Osteocyte (in vitro differentiated cells): ENCODE results near the gene SLC1A2. TPM values are rescaled to one million over a fixed set of nuclear protein-coding genes. Genes with fewer than 3 reads are reported as not detected.

Experiments used
- DNase-seq: peaks from one replicate; pipeline ENCODE4 v3.0.0; 2021; ENCODE audit warnings: mixed read lengths; ENCODE audit not compliant: unreplicated experiment; ENCODE audit errors: extremely low spot score
- H3K27ac Mint-ChIP-seq: one replicate; pipeline ENCODE4 v1.8.0; 2021; ENCODE audit warnings: mild to moderate bottlenecking, mixed read lengths; ENCODE audit not compliant: unreplicated experiment
- H3K27me3 Mint-ChIP-seq: one replicate; pipeline ENCODE4 v1.8.0; 2021; ENCODE audit warnings: mixed read lengths; ENCODE audit not compliant: unreplicated experiment
- H3K36me3 Mint-ChIP-seq: one replicate; pipeline ENCODE4 v1.8.0; 2021; ENCODE audit warnings: mixed read lengths; ENCODE audit not compliant: unreplicated experiment
- H3K4me1 Mint-ChIP-seq: one replicate; pipeline ENCODE4 v1.8.0; 2021; ENCODE audit warnings: mixed read lengths; ENCODE audit not compliant: unreplicated experiment
- H3K4me3 Mint-ChIP-seq: one replicate; pipeline ENCODE4 v1.8.0; 2021; ENCODE audit warnings: mild to moderate bottlenecking, moderate library complexity, mixed read lengths; ENCODE audit not compliant: unreplicated experiment
- H3K9me3 Mint-ChIP-seq: one replicate; pipeline ENCODE4 v1.8.0; 2021; ENCODE audit warnings: mixed read lengths; ENCODE audit not compliant: unreplicated experiment
- total RNA-seq: library from RNA; stranded (reverse); gene quantifications from 2 replicates; pipeline ENCODE4 v1.2.1, GENCODE V29; 2021
- TF ChIP-seq, protein P1 (sequence below): fragments of 200-600 bp; sonication (generic); IDR thresholded peaks from 2 replicates; pipeline ENCODE4 v1.5.0; 2021; ENCODE audit warnings: antibody characterized with exemption, mild to moderate bottlenecking, moderate library complexity

Gene SLC1A2
- total RNA-seq, 1 donor from 2014 or later = 0.32 TPM

DNA sequence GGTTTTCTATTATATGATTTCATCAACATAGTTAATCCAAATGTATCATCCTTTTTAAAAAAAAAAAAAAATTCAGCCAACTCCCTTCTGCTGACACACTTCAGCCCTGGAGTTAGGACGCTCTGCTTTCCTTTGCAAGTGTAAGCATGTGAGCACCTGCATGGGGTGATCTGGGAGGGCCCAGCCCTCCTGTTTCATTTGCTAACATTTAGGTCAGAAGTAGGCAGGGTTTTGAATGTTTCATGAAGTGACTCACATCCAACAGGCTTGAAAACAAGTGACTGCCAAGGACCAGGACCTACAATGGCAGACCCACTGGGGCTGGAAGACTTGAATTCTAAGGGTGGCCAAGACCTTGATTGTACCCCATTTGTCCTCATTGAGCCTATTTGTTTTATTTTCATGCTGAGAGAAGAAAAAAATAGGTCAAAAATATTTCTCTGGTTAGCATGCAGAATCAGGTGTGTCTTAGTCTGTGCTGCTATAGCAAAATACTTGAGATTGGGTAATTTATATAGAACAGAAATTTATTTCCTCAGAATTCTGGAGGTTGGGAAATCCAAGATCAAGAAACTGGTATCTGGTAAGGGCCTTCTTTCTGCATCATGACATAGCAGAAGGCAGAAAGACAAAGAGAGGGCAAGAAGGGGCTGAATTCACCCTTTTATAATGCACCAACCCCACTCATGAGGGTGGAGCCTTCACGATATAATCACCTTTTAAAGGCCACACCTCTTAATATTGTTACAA is 142.8 kb downstream of the SLC1A2 start:
- no peak overlapping the region for H3K4me3 Mint-ChIP-seq

DNA sequence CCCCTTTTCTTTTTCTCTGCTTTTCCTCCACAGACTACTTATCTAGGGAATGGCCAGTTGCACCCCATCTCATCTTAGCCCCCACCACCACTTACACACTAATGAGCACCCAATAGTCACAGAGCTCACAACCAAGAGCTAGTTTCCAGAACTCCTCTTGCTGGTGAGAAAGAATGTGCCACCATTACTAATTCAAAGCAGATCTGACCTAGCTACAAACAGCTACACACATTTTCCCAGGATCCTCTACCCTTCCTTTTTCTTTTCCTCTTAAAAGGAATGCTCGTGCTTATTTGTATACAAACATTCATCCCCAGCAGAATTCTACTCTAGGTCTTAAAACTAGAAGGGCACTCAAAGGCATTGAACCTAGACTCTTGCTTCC is 143.6 kb downstream of the SLC1A2 start:
- H3K9me3 Mint-ChIP-seq = no peaks in the 10 kb centered on the region
- H3K4me3 Mint-ChIP-seq = no peak overlapping the region
- H3K27ac Mint-ChIP-seq = no peak overlapping the region
- H3K27me3 Mint-ChIP-seq = peaks cover 2% of the 10 kb centered on the region
- peaks cover 10% of the 10 kb centered on the region for H3K4me1 Mint-ChIP-seq
- H3K36me3 Mint-ChIP-seq = no peaks in the 10 kb centered on the region
- DNase-seq = no peak
- TF ChIP-seq, protein P1, sequence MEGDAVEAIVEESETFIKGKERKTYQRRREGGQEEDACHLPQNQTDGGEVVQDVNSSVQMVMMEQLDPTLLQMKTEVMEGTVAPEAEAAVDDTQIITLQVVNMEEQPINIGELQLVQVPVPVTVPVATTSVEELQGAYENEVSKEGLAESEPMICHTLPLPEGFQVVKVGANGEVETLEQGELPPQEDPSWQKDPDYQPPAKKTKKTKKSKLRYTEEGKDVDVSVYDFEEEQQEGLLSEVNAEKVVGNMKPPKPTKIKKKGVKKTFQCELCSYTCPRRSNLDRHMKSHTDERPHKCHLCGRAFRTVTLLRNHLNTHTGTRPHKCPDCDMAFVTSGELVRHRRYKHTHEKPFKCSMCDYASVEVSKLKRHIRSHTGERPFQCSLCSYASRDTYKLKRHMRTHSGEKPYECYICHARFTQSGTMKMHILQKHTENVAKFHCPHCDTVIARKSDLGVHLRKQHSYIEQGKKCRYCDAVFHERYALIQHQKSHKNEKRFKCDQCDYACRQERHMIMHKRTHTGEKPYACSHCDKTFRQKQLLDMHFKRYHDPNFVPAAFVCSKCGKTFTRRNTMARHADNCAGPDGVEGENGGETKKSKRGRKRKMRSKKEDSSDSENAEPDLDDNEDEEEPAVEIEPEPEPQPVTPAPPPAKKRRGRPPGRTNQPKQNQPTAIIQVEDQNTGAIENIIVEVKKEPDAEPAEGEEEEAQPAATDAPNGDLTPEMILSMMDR = no peak

More for the DNA sequence above, 142.8 kb downstream of the SLC1A2 start:
- DNase-seq = no peak
- Mint-ChIP-seq H3K27me3 (peaks cover 2% of the 10 kb centered on the region), H3K9me3 (no peaks in the 10 kb centered on the region), H3K4me1 (peaks cover 10% of the 10 kb centered on the region), H3K36me3 (no peaks in the 10 kb centered on the region), H3K27ac (no peak overlapping the region)
- TF ChIP-seq, protein P1 = no peak

DNA sequence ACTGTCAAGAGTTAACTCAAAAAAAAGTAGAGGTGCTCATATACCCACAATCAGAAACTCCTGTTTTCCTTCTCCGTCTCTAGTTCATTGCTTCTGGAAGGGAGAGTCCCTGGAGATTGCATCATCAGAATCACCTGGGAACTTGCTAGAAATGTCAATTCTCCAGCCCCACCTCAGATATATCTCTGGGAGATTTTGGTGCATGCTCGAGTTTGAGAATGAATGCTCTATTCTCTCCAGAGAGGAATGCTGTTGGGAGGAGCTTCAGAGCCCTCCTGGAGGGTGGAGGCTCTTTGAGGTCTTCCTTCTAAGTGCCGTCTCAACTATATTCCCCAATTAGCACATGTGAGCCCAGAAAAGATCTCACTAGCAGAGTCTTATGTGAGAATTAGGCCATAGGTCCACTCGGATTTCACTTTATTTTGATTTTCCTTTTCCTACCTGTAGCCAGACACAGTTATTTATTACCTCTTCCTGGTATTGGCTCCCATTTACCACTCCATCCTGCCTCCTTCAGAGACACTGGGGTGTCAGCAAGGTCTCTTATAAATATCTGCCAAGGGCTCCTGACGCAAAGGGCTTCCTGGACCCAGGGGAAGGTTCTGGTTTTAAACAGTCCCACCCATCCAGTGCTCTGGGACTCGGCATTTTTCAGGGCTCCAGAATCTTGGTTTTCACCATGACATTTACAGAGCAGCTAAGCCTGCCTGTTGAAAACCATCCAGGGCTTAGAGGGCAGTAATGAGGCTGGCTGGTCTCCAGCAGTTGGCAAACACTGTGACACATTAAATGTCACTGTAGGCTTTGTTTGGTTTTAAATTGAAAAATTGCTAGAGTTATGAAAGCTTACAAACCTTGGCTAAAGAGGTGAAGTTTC is 144.2 kb downstream of the SLC1A2 start:
- DNase-seq = no peak
- no peaks in the 10 kb centered on the region for H3K36me3 Mint-ChIP-seq
- TF ChIP-seq, protein P1 = no peak
- peaks cover 10% of the 10 kb centered on the region for H3K4me1 Mint-ChIP-seq
- H3K27me3 Mint-ChIP-seq = peaks cover 2% of the 10 kb centered on the region
- H3K27ac Mint-ChIP-seq = no peak overlapping the region
- H3K4me3 Mint-ChIP-seq = no peak overlapping the region
- H3K9me3 Mint-ChIP-seq = no peaks in the 10 kb centered on the region

DNA sequence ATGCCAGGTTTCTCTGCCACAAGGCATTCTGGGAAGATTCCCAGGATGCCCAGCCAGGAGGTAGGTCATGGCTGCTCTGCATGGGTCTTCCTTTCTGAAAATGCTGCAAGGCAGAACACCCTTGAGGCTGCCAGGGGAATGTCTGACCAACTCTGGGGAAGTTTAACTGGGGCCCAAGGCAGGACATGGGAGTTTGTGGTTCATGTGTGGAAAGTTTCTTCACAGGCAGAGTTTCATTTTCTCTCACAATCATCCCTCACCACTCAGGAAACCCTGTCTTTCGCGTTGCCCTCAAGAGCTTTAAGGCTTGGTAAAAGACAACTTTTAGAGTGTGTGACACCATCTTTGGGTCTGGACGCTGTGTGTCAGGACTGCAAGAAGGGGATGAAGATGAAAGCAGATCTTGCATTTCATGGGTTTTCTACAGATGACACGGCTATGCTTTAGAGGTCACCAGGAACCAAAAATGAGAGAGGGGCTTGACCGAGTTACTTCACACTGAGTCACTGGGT is 146.9 kb downstream of the SLC1A2 start:
- Mint-ChIP-seq H3K4me3 (no peak overlapping the region), H3K36me3 (no peaks in the 10 kb centered on the region), H3K9me3 (no peaks in the 10 kb centered on the region), H3K27ac (no peak overlapping the region), H3K4me1 (peaks cover 16% of the 10 kb centered on the region), H3K27me3 (peaks cover 2% of the 10 kb centered on the region)
- no peak for DNase-seq
- TF ChIP-seq, protein P1 = no peak

DNA sequence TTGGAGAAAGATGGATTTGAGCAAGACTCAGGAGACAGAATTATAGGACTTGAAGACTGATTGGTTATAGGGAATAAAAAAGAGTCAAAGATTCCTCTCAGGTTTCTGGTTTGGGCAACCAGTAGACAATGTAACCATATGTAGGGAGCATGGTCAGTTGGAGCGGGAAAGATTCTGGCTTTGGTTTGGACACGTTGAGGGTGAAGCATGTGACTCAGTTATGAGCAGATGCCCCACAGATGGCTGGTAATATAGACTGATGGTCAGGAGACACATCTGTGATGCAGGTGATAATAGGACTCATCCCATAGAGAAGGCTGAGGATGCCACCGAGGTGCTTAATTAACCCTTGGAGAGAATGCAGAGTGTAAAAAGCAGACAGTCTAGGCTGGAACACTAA is 148.3 kb downstream of the SLC1A2 start:
- Mint-ChIP-seq H3K4me3 (no peak overlapping the region), H3K9me3 (no peaks in the 10 kb centered on the region), H3K4me1 (peaks cover 17% of the 10 kb centered on the region), H3K36me3 (no peaks in the 10 kb centered on the region), H3K27ac (no peak overlapping the region), H3K27me3 (peaks cover 2% of the 10 kb centered on the region)
- DNase-seq = no peak
- TF ChIP-seq, protein P1 = no peak
